Hepatocyte (in vitro differentiated cells): Measurements from ENCODE around the gene NEUROD2. TPM values are rescaled to one million over a fixed set of nuclear protein-coding genes. Genes with fewer than 3 reads are reported as not detected.

Source experiments
- DNase-seq: peaks from one replicate; pipeline ENCODE4 v3.0.0-alpha.2; 2016; ENCODE audit warnings: low spot score
- H2AFZ ChIP-seq: fragments of 200-600 bp; sonication (generic); 2 replicates; pipeline ENCODE4 v1.6.0; 2016; ENCODE audit warnings: antibody characterized with exemption, mild to moderate bottlenecking
- H3K27ac ChIP-seq: fragments of 200-600 bp; sonication (generic); 2 replicates; pipeline ENCODE4 v1.5.1; 2016; ENCODE audit warnings: mild to moderate bottlenecking
- H3K27me3 ChIP-seq: fragments of 200-600 bp; sonication (generic); 2 replicates; pipeline ENCODE4 v1.6.1; 2016
- H3K36me3 ChIP-seq: fragments of 200-600 bp; sonication (generic); replicated peaks from 2 replicates; pipeline ENCODE4 v1.5.1; 2016; ENCODE audit warnings: low read depth; ENCODE audit not compliant: insufficient read depth
- H3K4me1 ChIP-seq: fragments of 200-600 bp; sonication (generic); 2 replicates; pipeline ENCODE4 v1.5.1; 2016; ENCODE audit warnings: mild to moderate bottlenecking, moderate library complexity; ENCODE audit not compliant: insufficient read depth
- H3K4me2 ChIP-seq: fragments of 200-600 bp; sonication (generic); 2 replicates; pipeline ENCODE4 v1.6.0; 2016
- H3K4me3 ChIP-seq: fragments of 200-600 bp; sonication (generic); 2 replicates; pipeline ENCODE4 v1.5.1; 2016; ENCODE audit warnings: mild to moderate bottlenecking
- H3K79me2 ChIP-seq: fragments of 200-600 bp; sonication (generic); 2 replicates; pipeline ENCODE4 v1.6.0; 2017; ENCODE audit warnings: mild to moderate bottlenecking
- H3K9me2 ChIP-seq: fragments of 200-600 bp; sonication (generic); replicated peaks from 2 replicates; pipeline ENCODE4 v1.6.0; 2017; ENCODE audit warnings: mild to moderate bottlenecking; ENCODE audit not compliant: insufficient read depth
- H3K9me3 ChIP-seq: fragments of 200-600 bp; sonication (generic); 2 replicates; pipeline ENCODE4 v1.5.1; 2016; ENCODE audit warnings: low read depth, mild to moderate bottlenecking
- H4K20me1 ChIP-seq: fragments of 200-600 bp; sonication (generic); 2 replicates; pipeline ENCODE4 v1.6.0; 2016; ENCODE audit warnings: mild to moderate bottlenecking; ENCODE audit not compliant: insufficient read depth, poor library complexity, severe bottlenecking
- EZH2 ChIP-seq: fragments of 200-600 bp; sonication (generic); IDR thresholded peaks from 2 replicates; pipeline ENCODE4 v1.6.1; 2016; ENCODE audit warnings: antibody characterized with exemption, mild to moderate bottlenecking, borderline replicate concordance
- EZH2phosphoT487 ChIP-seq: fragments of 200-600 bp; sonication (generic); IDR thresholded peaks from one replicate; pipeline ENCODE4 v1.6.1; 2018; ENCODE audit warnings: antibody characterized with exemption, mild to moderate bottlenecking, low read depth, moderate library complexity; ENCODE audit not compliant: unreplicated experiment, severe bottlenecking
- WGBS: methylation state at CpG from one replicate; pipeline ENCODE4 v1.1.6; 2016; ENCODE audit warnings: low lambda C conversion rate; ENCODE audit errors: missing lambda C conversion rate; 5-methylcytosine and 5-hydroxymethylcytosine counted together
- polyA plus RNA-seq: library from polyadenylated mRNA; unstranded; fragments of >200 nt; fragmentation: Nextera tagmentation; extraction: Ambion mirVana; gene quantifications from 2 replicates; pipeline ENCODE4 v1.2.1, GENCODE V29; 2016
- total RNA-seq: library from RNA; depleted of rRNA; stranded (reverse); fragments of >200 nt; gene quantifications from 2 replicates; pipeline ENCODE4 v1.2.3, GENCODE V29; 2014
- TF ChIP-seq, protein P1 (sequence below): fragments of 200-600 bp; sonication (generic); IDR thresholded peaks from 2 replicates; pipeline ENCODE4 v1.5.1; 2016; ENCODE audit warnings: antibody characterized with exemption, mild to moderate bottlenecking; ENCODE audit not compliant: poor library complexity

NEUROD2 gene
- total and polyA plus RNA-seq, 2 experiments from 2014 or later = not detected

DNA sequence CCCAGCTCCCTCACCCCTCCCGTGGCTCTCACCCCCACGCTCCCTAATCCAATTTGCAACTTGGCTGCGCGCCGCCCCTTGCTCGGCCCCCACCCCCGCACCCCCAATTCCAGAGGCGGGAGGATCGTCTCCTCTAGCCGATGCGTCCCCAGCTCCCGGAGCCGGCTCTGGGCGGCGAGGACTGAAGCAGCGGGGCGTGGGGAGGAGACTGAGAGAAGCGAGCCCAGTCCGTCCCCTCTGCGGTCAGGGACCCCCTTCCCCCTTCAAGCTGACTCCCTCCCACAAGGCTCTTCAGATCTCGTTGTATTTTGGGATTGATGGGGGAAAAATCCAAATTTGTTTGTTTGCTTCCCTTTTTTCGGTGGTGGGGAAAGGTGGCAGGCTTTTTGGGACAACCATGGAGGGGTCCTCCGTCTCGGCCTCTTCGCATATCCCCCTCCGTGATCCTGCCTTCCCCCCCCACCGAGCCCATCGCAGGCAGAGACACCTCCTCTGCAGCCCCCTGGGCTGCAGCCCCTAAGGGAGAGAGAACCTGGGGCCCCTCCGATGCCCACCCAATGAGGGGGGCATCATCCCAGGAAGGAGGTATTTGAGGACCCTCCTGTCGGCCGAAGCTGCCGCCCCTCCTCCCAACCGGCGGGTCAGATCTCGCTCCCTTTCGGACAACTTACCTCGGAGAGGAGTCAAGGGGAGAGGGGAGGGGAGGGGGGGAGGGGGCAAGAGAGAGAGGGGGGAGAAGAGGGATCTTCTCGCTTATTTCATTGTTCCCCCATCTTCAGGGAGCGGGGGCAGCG is 466 bp downstream of the NEUROD2 start:
- H3K79me2 ChIP-seq = no peaks in the 10 kb centered on the region
- 2% methylated on average over 29 of the region's 40 CpGs for WGBS
- no peaks in the 10 kb centered on the region for H3K9me2 ChIP-seq
- peak overlapping the region; percentile 68 for H3K4me2 ChIP-seq
- TF ChIP-seq, protein P1, sequence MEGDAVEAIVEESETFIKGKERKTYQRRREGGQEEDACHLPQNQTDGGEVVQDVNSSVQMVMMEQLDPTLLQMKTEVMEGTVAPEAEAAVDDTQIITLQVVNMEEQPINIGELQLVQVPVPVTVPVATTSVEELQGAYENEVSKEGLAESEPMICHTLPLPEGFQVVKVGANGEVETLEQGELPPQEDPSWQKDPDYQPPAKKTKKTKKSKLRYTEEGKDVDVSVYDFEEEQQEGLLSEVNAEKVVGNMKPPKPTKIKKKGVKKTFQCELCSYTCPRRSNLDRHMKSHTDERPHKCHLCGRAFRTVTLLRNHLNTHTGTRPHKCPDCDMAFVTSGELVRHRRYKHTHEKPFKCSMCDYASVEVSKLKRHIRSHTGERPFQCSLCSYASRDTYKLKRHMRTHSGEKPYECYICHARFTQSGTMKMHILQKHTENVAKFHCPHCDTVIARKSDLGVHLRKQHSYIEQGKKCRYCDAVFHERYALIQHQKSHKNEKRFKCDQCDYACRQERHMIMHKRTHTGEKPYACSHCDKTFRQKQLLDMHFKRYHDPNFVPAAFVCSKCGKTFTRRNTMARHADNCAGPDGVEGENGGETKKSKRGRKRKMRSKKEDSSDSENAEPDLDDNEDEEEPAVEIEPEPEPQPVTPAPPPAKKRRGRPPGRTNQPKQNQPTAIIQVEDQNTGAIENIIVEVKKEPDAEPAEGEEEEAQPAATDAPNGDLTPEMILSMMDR = no peak
- TF ChIP-seq EZH2 = peak; percentile 82
- TF ChIP-seq EZH2phosphoT487 = peak; percentile 80
- no peaks in the 10 kb centered on the region for H4K20me1 ChIP-seq
- peaks cover 97% of the 10 kb centered on the region for H3K27me3 ChIP-seq
- peak overlapping the region; percentile 35 for H2AFZ ChIP-seq
- H3K4me3 ChIP-seq = no peak overlapping the region
- no peaks in the 10 kb centered on the region for H3K36me3 ChIP-seq
- no peaks in the 10 kb centered on the region for H3K9me3 ChIP-seq
- no peak for DNase-seq
- H3K27ac ChIP-seq = no peak overlapping the region
- peaks cover 12% of the 10 kb centered on the region for H3K4me1 ChIP-seq

GRCh38 chr17:39606434-39607056 is 1.2 kb downstream of the NEUROD2 start:
- under 1% methylated on average over 35 of the region's 66 CpGs for WGBS
- Histone ChIP-seq H3K36me3 (no peaks in the 10 kb centered on the region), H3K27ac (no peak overlapping the region), H4K20me1 (no peaks in the 10 kb centered on the region), H3K27me3 (peaks cover 98% of the 10 kb centered on the region), H3K79me2 (no peaks in the 10 kb centered on the region), H3K4me3 (no peak overlapping the region), H3K4me2 (peak overlapping the region; percentile 68), H2AFZ (peak overlapping the region; percentile 35), H3K4me1 (peaks cover 12% of the 10 kb centered on the region), H3K9me2 (no peaks in the 10 kb centered on the region), H3K9me3 (no peaks in the 10 kb centered on the region)
- no peak for DNase-seq
- TF ChIP-seq EZH2 (peak; percentile 88), EZH2phosphoT487 (no peak)
- TF ChIP-seq, protein P1 = no peak

GRCh38 chr17:39605492-39606433 is 2.0 kb downstream of the NEUROD2 start:
- Histone ChIP-seq H2AFZ (no peak overlapping the region), H3K4me3 (no peak overlapping the region), H3K27ac (no peak overlapping the region), H3K9me3 (no peaks in the 10 kb centered on the region), H3K36me3 (no peaks in the 10 kb centered on the region), H3K27me3 (peaks cover 98% of the 10 kb centered on the region), H3K4me1 (peaks cover 12% of the 10 kb centered on the region), H3K9me2 (no peaks in the 10 kb centered on the region), H4K20me1 (no peaks in the 10 kb centered on the region), H3K79me2 (no peaks in the 10 kb centered on the region), H3K4me2 (peak overlapping the region; percentile 68)
- TF ChIP-seq, protein P1 = no peak
- TF ChIP-seq EZH2 (peak; percentile 89), EZH2phosphoT487 (peak; percentile 43)
- DNase-seq = no peak
- 3% methylated on average over 80 of the region's 102 CpGs for WGBS
